ENCODE data around the gene IQGAP3. TPM values are rescaled to one million over a fixed set of nuclear protein-coding genes. Genes with fewer than 3 reads are reported as not detected.

IQGAP3 gene
- total and polyA plus RNA-seq, 7 experiments from 2014 or later: 0.24 to 14.4 TPM; not detected in 5

- Histone ChIP-seq H3K36me3 (ENCODE audit: control insufficient read depth in 2 of 3, insufficient read depth in 3 of 3, low read length in 3 of 3) (no peaks in the 10 kb centered on the region), H3K9me3 (ENCODE audit: control insufficient read depth in 2 of 3, low read length in 3 of 3) (no peaks in the 10 kb centered on the region), H3K27me3 (ENCODE audit: control insufficient read depth in 2 of 2, insufficient read depth in 2 of 2, low read length in 2 of 2) (peaks cover 0 to 16% of the 10 kb centered on the region in 2 donors), H3K27ac (ENCODE audit: low read depth, low read length) (no peak overlapping the region), H3K4me1 (ENCODE audit: control insufficient read depth in 2 of 2, insufficient read depth in 2 of 2, low read length in 2 of 2) (peaks cover 4 to 9% of the 10 kb centered on the region in 2 donors), H3K4me3 (ENCODE audit: low read length) (no peak overlapping the region)
- H3K27ac Mint-ChIP-seq: no peak overlapping the region
- peaks cover 0 to 2% (median 0%) of the 10 kb centered on the region in 11 donors for H3K9me3 Mint-ChIP-seq
- CTCF ChIA-PET: interaction anchor here (1.0 kb wide), 1 partner anchor 37 kb away, joined by 3 read pairs; no protein-coding TSS in a partner anchor
- peaks cover 16 to 41% (median 32%) of the 10 kb centered on the region in 5 donors for H3K27me3 Mint-ChIP-seq
- peak overlapping the region in 5 of 10 donors; percentile 83 to 94 (median 84) for H3K4me3 Mint-ChIP-seq
- H3K36me3 Mint-ChIP-seq: peaks cover 0 to 11% (median 0%) of the 10 kb centered on the region in 5 donors
- DNase-seq (no peak), ATAC-seq (no peak)
- POLR2A ChIA-PET: interaction anchor here (0.6 to 1.4 kb wide), 3 partner anchors 16 to 1015 kb away, joined by 3 to 5 read pairs (median 4); partner anchors contain the start of gene MEF2D
- intact Hi-C loops (cut with micrococcal nuclease): loop anchor here in 1 of 2 donors (5.0 kb wide), 1 partner anchor 36 kb away; no protein-coding TSS in a partner anchor
- peaks cover 10 to 27% (median 19%) of the 10 kb centered on the region in 7 donors for H3K4me1 Mint-ChIP-seq
These were observed 1.0 kb downstream of the IQGAP3 start for GRCh38 chr1:156571261-156571852.

GRCh38 chr1:156566436-156566835 lies 5.9 kb downstream of the IQGAP3 start:
- no peak for ATAC-seq
- POLR2A ChIA-PET: interaction anchor here (0.5 kb wide), 1 partner anchor 13 kb away, joined by 3 read pairs; no protein-coding TSS in a partner anchor
- no peak overlapping the region for H3K27ac ChIP-seq (ENCODE audit: low read depth, low read length)
- peaks cover 0 to 4% of the 10 kb centered on the region in 2 donors for H3K27me3 ChIP-seq (ENCODE audit: control insufficient read depth in 2 of 2, insufficient read depth in 2 of 2, low read length in 2 of 2)
- H3K4me1 ChIP-seq (ENCODE audit: control insufficient read depth in 2 of 2, insufficient read depth in 2 of 2, low read length in 2 of 2): no peaks in the 10 kb centered on the region
- H3K27me3 Mint-ChIP-seq: peaks cover 0 to 16% (median 14%) of the 10 kb centered on the region in 5 donors
- H3K4me3 ChIP-seq (ENCODE audit: low read length): no peak overlapping the region
- H3K27ac Mint-ChIP-seq: no peak overlapping the region
- peaks cover 0 to 12% (median 3%) of the 10 kb centered on the region in 7 donors for H3K4me1 Mint-ChIP-seq
- DNase-seq: no peak
- CTCF ChIA-PET: interaction anchor here (1.6 kb wide), 1 partner anchor 21 kb away, joined by 4 read pairs; no protein-coding TSS in a partner anchor
- H3K4me3 Mint-ChIP-seq: no peak overlapping the region
- no peaks in the 10 kb centered on the region for H3K9me3 ChIP-seq (ENCODE audit: control insufficient read depth in 2 of 3, low read length in 3 of 3)
- H3K9me3 Mint-ChIP-seq: peaks cover 0 to 2% (median 0%) of the 10 kb centered on the region in 11 donors
- no peaks in the 10 kb centered on the region for H3K36me3 ChIP-seq (ENCODE audit: control insufficient read depth in 2 of 3, insufficient read depth in 3 of 3, low read length in 3 of 3)
- peaks cover 0 to 10% (median 0%) of the 10 kb centered on the region in 5 donors for H3K36me3 Mint-ChIP-seq
- intact Hi-C loops (cut with micrococcal nuclease): no loop called here

GRCh38 chr1:156565519-156565918 lies 6.8 kb downstream of the IQGAP3 start:
- H3K9me3 Mint-ChIP-seq: no peaks in the 10 kb centered on the region
- no peaks in the 10 kb centered on the region for H3K27me3 ChIP-seq (ENCODE audit: control insufficient read depth in 2 of 2, insufficient read depth in 2 of 2, low read length in 2 of 2)
- no peak overlapping the region for H3K4me3 Mint-ChIP-seq
- POLR2A ChIA-PET: interaction anchor here (0.6 kb wide), 1 partner anchor 620 kb away, joined by 3 read pairs; no protein-coding TSS in a partner anchor
- no peak overlapping the region for H3K27ac Mint-ChIP-seq
- H3K4me3 ChIP-seq (ENCODE audit: low read length): no peak overlapping the region
- peaks cover 0 to 7% (median 5%) of the 10 kb centered on the region in 5 donors for H3K27me3 Mint-ChIP-seq
- no peaks in the 10 kb centered on the region for H3K4me1 ChIP-seq (ENCODE audit: control insufficient read depth in 2 of 2, insufficient read depth in 2 of 2, low read length in 2 of 2)
- no peaks in the 10 kb centered on the region for H3K36me3 ChIP-seq (ENCODE audit: control insufficient read depth in 2 of 3, insufficient read depth in 3 of 3, low read length in 3 of 3)
- H3K9me3 ChIP-seq (ENCODE audit: control insufficient read depth in 2 of 3, low read length in 3 of 3): no peaks in the 10 kb centered on the region
- no peak overlapping the region for H3K27ac ChIP-seq (ENCODE audit: low read depth, low read length)
- H3K4me1 Mint-ChIP-seq: peaks cover 0 to 3% (median 0%) of the 10 kb centered on the region in 7 donors
- CTCF ChIA-PET: no interaction called here
- DNase-seq: no peak
- ATAC-seq: no peak
- H3K36me3 Mint-ChIP-seq: peaks cover 0 to 10% (median 0%) of the 10 kb centered on the region in 5 donors
- intact Hi-C loops (cut with micrococcal nuclease): no loop called here

GRCh38 chr1:156560585-156561163 lies 11.7 kb downstream of the IQGAP3 start:
- Histone ChIP-seq H3K36me3 (ENCODE audit: control insufficient read depth in 2 of 3, insufficient read depth in 3 of 3, low read length in 3 of 3) (no peaks in the 10 kb centered on the region), H3K27me3 (ENCODE audit: control insufficient read depth in 2 of 2, insufficient read depth in 2 of 2, low read length in 2 of 2) (no peaks in the 10 kb centered on the region), H3K9me3 (ENCODE audit: control insufficient read depth in 2 of 3, low read length in 3 of 3) (no peaks in the 10 kb centered on the region), H3K4me3 (ENCODE audit: low read length) (no peak overlapping the region), H3K27ac (ENCODE audit: low read depth, low read length) (no peak overlapping the region), H3K4me1 (ENCODE audit: control insufficient read depth in 2 of 2, insufficient read depth in 2 of 2, low read length in 2 of 2) (no peaks in the 10 kb centered on the region)
- H3K4me1 Mint-ChIP-seq: peaks cover 0 to 1% (median 0%) of the 10 kb centered on the region in 7 donors
- DNase-seq (no peak), ATAC-seq (no peak)
- ChIA-PET POLR2A (interaction anchor here (0.6 kb wide), 1 partner anchor 11 kb away, joined by 3 read pairs; no protein-coding TSS in a partner anchor), CTCF (no interaction called here)
- H3K27me3 Mint-ChIP-seq: no peaks in the 10 kb centered on the region
- no peak overlapping the region for H3K27ac Mint-ChIP-seq
- intact Hi-C loops (cut with micrococcal nuclease): no loop called here
- no peak overlapping the region for H3K4me3 Mint-ChIP-seq
- H3K36me3 Mint-ChIP-seq: peaks cover 0 to 4% (median 0%) of the 10 kb centered on the region in 5 donors
- H3K9me3 Mint-ChIP-seq: no peaks in the 10 kb centered on the region

GRCh38 chr1:156559797-156560385 lies 12.5 kb downstream of the IQGAP3 start:
- peaks cover 0 to 4% (median 0%) of the 10 kb centered on the region in 5 donors for H3K36me3 Mint-ChIP-seq
- CTCF ChIA-PET: no interaction called here
- POLR2A ChIA-PET: no interaction called here
- H3K4me1 Mint-ChIP-seq: peaks cover 0 to 1% (median 0%) of the 10 kb centered on the region in 7 donors
- H3K27ac ChIP-seq (ENCODE audit: low read depth, low read length): no peak overlapping the region
- intact Hi-C loops (cut with micrococcal nuclease): no loop called here
- H3K9me3 ChIP-seq (ENCODE audit: control insufficient read depth in 2 of 3, low read length in 3 of 3): no peaks in the 10 kb centered on the region
- no peak overlapping the region for H3K4me3 ChIP-seq (ENCODE audit: low read length)
- H3K9me3 Mint-ChIP-seq: no peaks in the 10 kb centered on the region
- no peak overlapping the region for H3K4me3 Mint-ChIP-seq
- no peaks in the 10 kb centered on the region for H3K36me3 ChIP-seq (ENCODE audit: control insufficient read depth in 2 of 3, insufficient read depth in 3 of 3, low read length in 3 of 3)
- H3K27ac Mint-ChIP-seq: no peak overlapping the region
- no peaks in the 10 kb centered on the region for H3K27me3 Mint-ChIP-seq
- no peak for DNase-seq
- no peak for ATAC-seq
- H3K27me3 ChIP-seq (ENCODE audit: control insufficient read depth in 2 of 2, insufficient read depth in 2 of 2, low read length in 2 of 2): no peaks in the 10 kb centered on the region
- no peaks in the 10 kb centered on the region for H3K4me1 ChIP-seq (ENCODE audit: control insufficient read depth in 2 of 2, insufficient read depth in 2 of 2, low read length in 2 of 2)

- Mint-ChIP-seq H3K36me3 (peaks cover 0 to 4% (median 0%) of the 10 kb centered on the region in 5 donors), H3K27ac (peak overlapping the region in 2 of 9 donors; percentile 19 to 26), H3K4me3 (no peak overlapping the region), H3K9me3 (no peaks in the 10 kb centered on the region), H3K4me1 (peaks cover 0 to 1% (median 0%) of the 10 kb centered on the region in 7 donors), H3K27me3 (no peaks in the 10 kb centered on the region)
- Histone ChIP-seq H3K27me3 (ENCODE audit: control insufficient read depth in 2 of 2, insufficient read depth in 2 of 2, low read length in 2 of 2) (no peaks in the 10 kb centered on the region), H3K4me1 (ENCODE audit: control insufficient read depth in 2 of 2, insufficient read depth in 2 of 2, low read length in 2 of 2) (no peaks in the 10 kb centered on the region), H3K4me3 (ENCODE audit: low read length) (no peak overlapping the region), H3K27ac (ENCODE audit: low read depth, low read length) (no peak overlapping the region), H3K9me3 (ENCODE audit: control insufficient read depth in 2 of 3, low read length in 3 of 3) (no peaks in the 10 kb centered on the region), H3K36me3 (ENCODE audit: control insufficient read depth in 2 of 3, insufficient read depth in 3 of 3, low read length in 3 of 3) (no peaks in the 10 kb centered on the region)
- intact Hi-C loops (cut with micrococcal nuclease): no loop called here
- ATAC-seq (no peak), DNase-seq (no peak)
- CTCF ChIA-PET: no interaction called here
- POLR2A ChIA-PET: no interaction called here
These were observed 13.1 kb downstream of the IQGAP3 start for GRCh38 chr1:156559086-156559796.
